T-helper 2 cell (primary cell): ENCODE results near the gene LITAF.
"Not testable (repeated sequence)": the region's sequence is repeated elsewhere in the genome, so short reads cannot be mapped to it uniquely, and the experiment has no call there.

ENCODE experiments used
- DNase-seq, 5 experiments: peaks; one replicate each; pipeline versions ENCODE4 v3.0.0 to v3.0.0-alpha.2; 2012 to 2022

The LITAF gene

GRCh38 chr16:11597235-11598095, 10.7 kb upstream of the LITAF start:
- DNase-seq, result no peak

- DNase-seq, result no peak
These were observed 10.0 kb upstream of the LITAF start for GRCh38 chr16:11596572-11597226.

- DNase-seq, result no peak
These were observed 6.9 kb upstream of the LITAF start for GRCh38 chr16:11593581-11593980.

GRCh38 chr16:11593076-11593475, 6.4 kb upstream of the LITAF start:
- not testable (repeated sequence) for DNase-seq

- DNase-seq, result not testable (repeated sequence)
These were observed 4.9 kb upstream of the LITAF start for GRCh38 chr16:11591630-11592029.

- no peak for DNase-seq
These were observed 2.5 kb upstream of the LITAF start for GRCh38 chr16:11589198-11589550.

- no peak for DNase-seq
These were observed 1.8 kb upstream of the LITAF start for GRCh38 chr16:11588321-11589197.

- DNase-seq, result no peak
These were observed 1.0 kb upstream of the LITAF start for GRCh38 chr16:11587643-11588247.

GRCh38 chr16:11586378-11586855, 302 bp downstream of the LITAF start:
- peak in 1 of 5 experiments; percentile 8 for DNase-seq

- peak in 2 of 5 experiments; percentile 12 to 39 for DNase-seq
These were observed 1.0 kb downstream of the LITAF start for GRCh38 chr16:11585460-11586377.

GRCh38 chr16:11583889-11584565, 2.7 kb downstream of the LITAF start:
- peak in 1 of 5 experiments; percentile 24 for DNase-seq

- DNase-seq, result peak in 1 of 5 experiments; percentile 19
These were observed 3.6 kb downstream of the LITAF start for GRCh38 chr16:11583166-11583565.

- peak in 1 of 5 experiments; percentile 64 for DNase-seq
These were observed 4.4 kb downstream of the LITAF start for GRCh38 chr16:11582157-11582814.

GRCh38 chr16:11581678-11582077, 5.0 kb downstream of the LITAF start:
- DNase-seq, result no peak

- no peak for DNase-seq
These were observed 6.2 kb downstream of the LITAF start for GRCh38 chr16:11580451-11581086.

- not testable (repeated sequence) for DNase-seq
These were observed 9.4 kb downstream of the LITAF start for GRCh38 chr16:11577290-11577660.

GRCh38 chr16:11576427-11577289, 10.1 kb downstream of the LITAF start:
- DNase-seq, result no peak

GRCh38 chr16:11575223-11575589, 11.5 kb downstream of the LITAF start:
- DNase-seq, result no peak
